ENCODE measurements around the gene GPR55. TPM values are rescaled to one million over a fixed set of nuclear protein-coding genes. Genes with fewer than 3 reads are reported as not detected.

Gene GPR55
- polyA plus RNA-seq, 1 donor (not counting 4 experiments of a cell fraction or from before 2014, with no cell fraction given) = not detected

- dilution Hi-C loops (cut with MboI; ENCODE audit: extremely low pct_ligation_motif_present, low sequenced_read_pairs) = no loop called here
- no peaks in the 10 kb centered on the region for H3K79me2 ChIP-seq (ENCODE audit: control insufficient read depth, insufficient read depth, low read length)
- H3K27ac ChIP-seq (ENCODE audit: control insufficient read depth, insufficient read depth, low read length) = no peak overlapping the region
- H4K20me1 ChIP-seq (ENCODE audit: control insufficient read depth, extremely low read depth, insufficient read depth, low read length) = no peaks in the 10 kb centered on the region
- no peak overlapping the region for H2AFZ ChIP-seq (ENCODE audit: control insufficient read depth, low read length)
- H3K9ac ChIP-seq (ENCODE audit: control insufficient read depth, extremely low read depth, insufficient read depth, low read length) = no peak overlapping the region
- peaks cover 3% of the 10 kb centered on the region for H3K27me3 ChIP-seq (ENCODE audit: control insufficient read depth, extremely low read depth, insufficient read depth, low read length)
- H3K36me3 ChIP-seq (ENCODE audit: control insufficient read depth in 2 of 2, extremely low read depth in 1 of 2, insufficient read depth in 2 of 2, low read length in 2 of 2) = no peaks in the 10 kb centered on the region
- H3K9me3 ChIP-seq (ENCODE audit: control insufficient read depth, low read depth, low read length) = no peaks in the 10 kb centered on the region
- H3K4me3 ChIP-seq (ENCODE audit: control insufficient read depth in 2 of 3, extremely low read depth in 1 of 3, insufficient read depth in 2 of 3, low read depth in 1 of 3, low read length in 3 of 3) = no peak overlapping the region
- H3K4me2 ChIP-seq (ENCODE audit: control insufficient read depth, extremely low read depth, insufficient read depth, low read depth, low read length) = no peak overlapping the region
- FAIRE-seq = no peak
- no peaks in the 10 kb centered on the region for H3K4me1 ChIP-seq (ENCODE audit: control insufficient read depth, extremely low read depth, insufficient read depth, low read length)
- no peak for DNase-seq (ENCODE audit: low read depth, low spot score)
- no peak for TF ChIP-seq CTCF (optimal IDR thresholded peaks at IDR 0.05 in 1 of 3, IDR thresholded peaks at IDR 0.05 in 1 of 3, conservative IDR thresholded peaks at IDR 0.05 in 1 of 3; ENCODE audit: extremely low read depth in 1 of 3, insufficient read depth in 2 of 3, low read length in 3 of 3)
- TF ChIP-seq EZH2 (IDR thresholded peaks at IDR 0.05; ENCODE audit: low read length) = no peak
- no peaks in the 10 kb centered on the region for H3K9me1 ChIP-seq (ENCODE audit: control insufficient read depth, extremely low read depth, insufficient read depth, low read length)
These were observed 26.4 kb upstream of the GPR55 start for GRCh38 chr2:230951396-230951795.

GRCh38 chr2:230950874-230951339 lies 25.9 kb upstream of the GPR55 start:
- Histone ChIP-seq H3K9ac (ENCODE audit: control insufficient read depth, extremely low read depth, insufficient read depth, low read length) (no peak overlapping the region), H3K79me2 (ENCODE audit: control insufficient read depth, insufficient read depth, low read length) (no peaks in the 10 kb centered on the region), H3K36me3 (ENCODE audit: control insufficient read depth in 2 of 2, extremely low read depth in 1 of 2, insufficient read depth in 2 of 2, low read length in 2 of 2) (no peaks in the 10 kb centered on the region), H3K4me2 (ENCODE audit: control insufficient read depth, extremely low read depth, insufficient read depth, low read depth, low read length) (no peak overlapping the region), H3K9me1 (ENCODE audit: control insufficient read depth, extremely low read depth, insufficient read depth, low read length) (no peaks in the 10 kb centered on the region), H2AFZ (ENCODE audit: control insufficient read depth, low read length) (no peak overlapping the region), H4K20me1 (ENCODE audit: control insufficient read depth, extremely low read depth, insufficient read depth, low read length) (no peaks in the 10 kb centered on the region), H3K27ac (ENCODE audit: control insufficient read depth, insufficient read depth, low read length) (no peak overlapping the region), H3K9me3 (ENCODE audit: control insufficient read depth, low read depth, low read length) (no peaks in the 10 kb centered on the region), H3K4me3 (ENCODE audit: control insufficient read depth in 2 of 3, extremely low read depth in 1 of 3, insufficient read depth in 2 of 3, low read depth in 1 of 3, low read length in 3 of 3) (no peak overlapping the region), H3K4me1 (ENCODE audit: control insufficient read depth, extremely low read depth, insufficient read depth, low read length) (no peaks in the 10 kb centered on the region), H3K27me3 (ENCODE audit: control insufficient read depth, extremely low read depth, insufficient read depth, low read length) (peaks cover 3% of the 10 kb centered on the region)
- TF ChIP-seq CTCF (optimal IDR thresholded peaks at IDR 0.05 in 1 of 3, IDR thresholded peaks at IDR 0.05 in 1 of 3, conservative IDR thresholded peaks at IDR 0.05 in 1 of 3; ENCODE audit: extremely low read depth in 1 of 3, insufficient read depth in 2 of 3, low read length in 3 of 3) = no peak
- TF ChIP-seq EZH2 (IDR thresholded peaks at IDR 0.05; ENCODE audit: low read length) = no peak
- FAIRE-seq (no peak), DNase-seq (ENCODE audit: low read depth, low spot score) (no peak)
- dilution Hi-C loops (cut with MboI; ENCODE audit: extremely low pct_ligation_motif_present, low sequenced_read_pairs) = no loop called here
